GM23338 (cell line): ENCODE data around the gene RRP9. TPM values are rescaled to one million over a fixed set of nuclear protein-coding genes. Genes with fewer than 3 reads are reported as not detected.

Experiments
- ATAC-seq: fragments of 200-7000 bp; cut with Tn5 transposase; 3 replicates; pipeline ENCODE4 v1.9.1; 2020
- DNase-seq: peaks from one replicate; pipeline ENCODE4 v3.0.0-alpha.2; 2015; ENCODE audit warnings: low spot score
- H2AFZ ChIP-seq: fragments of 200-600 bp; sonication (generic); 2 replicates; pipeline ENCODE4 v1.8.0; 2016; ENCODE audit warnings: antibody characterized with exemption, mild to moderate bottlenecking, moderate library complexity
- H3F3A ChIP-seq: fragments of 200-600 bp; sonication (generic); replicated peaks from 2 replicates; pipeline ENCODE4 v1.8.0; 2017; ENCODE audit warnings: antibody characterized with exemption, mixed run types, low read depth
- H3K27ac ChIP-seq: fragments of 200-600 bp; sonication (generic); 2 replicates; pipeline ENCODE4 v1.6.1; 2016; ENCODE audit warnings: low read depth
- H3K27me3 ChIP-seq: fragments of 200-600 bp; sonication (generic); 2 replicates; pipeline ENCODE4 v1.8.0; 2016; ENCODE audit warnings: mild to moderate bottlenecking, mixed run types, moderate library complexity; ENCODE audit not compliant: insufficient read depth
- H3K36me3 ChIP-seq: fragments of 200-600 bp; sonication (generic); 2 replicates; pipeline ENCODE4 v1.8.0; 2016; ENCODE audit warnings: mild to moderate bottlenecking; ENCODE audit not compliant: insufficient read depth
- H3K4me1 ChIP-seq: fragments of 200-600 bp; sonication (generic); 2 replicates; pipeline ENCODE4 v1.8.0; 2016; ENCODE audit warnings: mild to moderate bottlenecking, moderate library complexity; ENCODE audit not compliant: insufficient read depth
- H3K4me2 ChIP-seq: fragments of 200-600 bp; sonication (generic); 2 replicates; pipeline ENCODE4 v1.7.1; 2017; ENCODE audit warnings: mixed run types
- H3K4me3 ChIP-seq: fragments of 200-600 bp; sonication (generic); 2 replicates; pipeline ENCODE4 v1.6.1; 2016; ENCODE audit warnings: mixed run types
- H3K79me2 ChIP-seq: fragments of 200-600 bp; sonication (generic); replicated peaks from 2 replicates; pipeline ENCODE4 v1.8.0; 2017; ENCODE audit warnings: mild to moderate bottlenecking; ENCODE audit not compliant: insufficient read depth
- H3K9me2 ChIP-seq: fragments of 200-600 bp; sonication (generic); 2 replicates; pipeline ENCODE4 v1.8.0; 2017; ENCODE audit not compliant: insufficient read depth
- H4K20me1 ChIP-seq: fragments of 200-600 bp; sonication (generic); replicated peaks from 2 replicates; pipeline ENCODE4 v1.8.0; 2017; ENCODE audit warnings: mild to moderate bottlenecking; ENCODE audit not compliant: insufficient read depth
- H3K27ac Mint-ChIP-seq: 2 replicates; pipeline ENCODE4 v1.8.0; 2020; ENCODE audit warnings: inconsistent platforms, mild to moderate bottlenecking, moderate library complexity, mixed read lengths
- H3K27me3 Mint-ChIP-seq: 3 replicates; pipeline ENCODE4 v1.8.0; 2022; ENCODE audit warnings: low read depth, mild to moderate bottlenecking, moderate library complexity, mixed read lengths, inconsistent platforms; ENCODE audit not compliant: insufficient read depth, poor library complexity
- H3K36me3 Mint-ChIP-seq: 3 replicates; pipeline ENCODE4 v1.8.0; 2021; ENCODE audit warnings: low read depth, mild to moderate bottlenecking, inconsistent platforms, moderate library complexity, mixed read lengths
- H3K4me1 Mint-ChIP-seq: 3 replicates; pipeline ENCODE4 v1.8.0; 2020; ENCODE audit warnings: mild to moderate bottlenecking, inconsistent platforms, mixed read lengths
- H3K4me3 Mint-ChIP-seq: 3 replicates; pipeline ENCODE4 v1.8.0; 2021; ENCODE audit warnings: moderate library complexity, mild to moderate bottlenecking, inconsistent platforms, mixed read lengths
- H3K9me3 Mint-ChIP-seq: 3 replicates; pipeline ENCODE4 v1.8.0; 2020; ENCODE audit warnings: moderate library complexity, mild to moderate bottlenecking, inconsistent platforms, mixed read lengths
- CREB1 ChIP-seq: fragments of 250-450 bp; sonication (Bioruptor Pico); IDR thresholded peaks from 2 replicates; pipeline ENCODE4 v1.5.0; 2020; ENCODE audit warnings: low read depth, mild to moderate bottlenecking, moderate library complexity
- EZH2 ChIP-seq: fragments of 200-600 bp; sonication (generic); IDR thresholded peaks from one replicate; pipeline ENCODE4 v1.8.0; 2017; ENCODE audit warnings: antibody characterized with exemption, mild to moderate bottlenecking, low read depth; ENCODE audit not compliant: unreplicated experiment
- EZH2phosphoT487 ChIP-seq: fragments of 200-600 bp; sonication (generic); IDR thresholded peaks from one replicate; pipeline ENCODE4 v1.8.1; 2018; ENCODE audit warnings: antibody characterized with exemption; ENCODE audit not compliant: unreplicated experiment
- JUNB ChIP-seq: IDR thresholded peaks from one replicate; pipeline ENCODE4 v1.6.1; 2016; ENCODE audit warnings: antibody characterized with exemption; ENCODE audit not compliant: unreplicated experiment
- NANOG ChIP-seq: IDR thresholded peaks from 2 replicates; pipeline ENCODE4 v1.6.1; 2016; ENCODE audit warnings: antibody characterized with exemption, borderline replicate concordance
- POLR2AphosphoS5 ChIP-seq: IDR thresholded peaks from 2 replicates; pipeline ENCODE4 v1.6.1; 2016; ENCODE audit warnings: antibody characterized with exemption, low read depth
- STAT1 ChIP-seq: IDR thresholded peaks from one replicate; pipeline ENCODE4 v1.6.1; 2016; ENCODE audit warnings: antibody characterized with exemption; ENCODE audit not compliant: unreplicated experiment
- ZNF114 ChIP-seq: fragments of 250-450 bp; sonication (Bioruptor Pico); IDR thresholded peaks from 2 replicates; pipeline ENCODE4 v1.5.0; 2020; ENCODE audit warnings: mild to moderate bottlenecking, moderate library complexity
- ZNF331 ChIP-seq: fragments of 250-450 bp; sonication (Bioruptor Pico); IDR thresholded peaks from 2 replicates; pipeline ENCODE4 v1.5.0; 2020; ENCODE audit warnings: low read depth, mild to moderate bottlenecking, moderate library complexity
- ZNF462 ChIP-seq: fragments of 250-450 bp; sonication (Bioruptor Pico); IDR thresholded peaks from 2 replicates; pipeline ENCODE4 v1.5.0; 2020; ENCODE audit warnings: mild to moderate bottlenecking, moderate library complexity
- polyA plus RNA-seq: library from polyadenylated mRNA; unstranded; fragments of >200 nt; fragmentation: Nextera tagmentation; extraction: Ambion mirVana; gene quantifications from 2 replicates; pipeline ENCODE4 v1.2.1, GENCODE V29; 2016
- total RNA-seq: library from RNA; depleted of rRNA; stranded (reverse); fragments of >200 nt; shearing (Covaris generic); gene quantifications from 2 replicates; pipeline ENCODE4 v1.2.3, GENCODE V29; 2014

The RRP9 gene
- total and polyA plus RNA-seq, 2 experiments from 2014 or later = 62.4 to 68.1 TPM

GRCh38 chr3:51964521-51964920, 22.8 kb upstream of the RRP9 start (continued):
- TF ChIP-seq ZNF462 (CRISPR knock-in tag) = no peak

GRCh38 chr3:51963951-51964451, 22.3 kb upstream of the RRP9 start:
- H3K9me3 Mint-ChIP-seq = no peaks in the 10 kb centered on the region; the same call in 2 of the 3 replicates
- peaks cover 32% of the 10 kb centered on the region for H3K27me3 Mint-ChIP-seq
- H2AFZ ChIP-seq = no peak overlapping the region
- peaks cover 28% of the 10 kb centered on the region for H3K4me1 ChIP-seq
- H3K79me2 ChIP-seq = no peaks in the 10 kb centered on the region
- DNase-seq = peak; percentile 63
- H3K4me1 Mint-ChIP-seq = peaks cover 41% of the 10 kb centered on the region
- H3K27me3 ChIP-seq = peaks cover 9% of the 10 kb centered on the region; the same call in 1 of the 2 replicates
- H3K4me3 ChIP-seq = no peak overlapping the region
- H3K4me2 ChIP-seq = no peak overlapping the region
- peaks cover 8% of the 10 kb centered on the region; the same call in 1 of the 2 replicates for H3F3A ChIP-seq
- ATAC-seq = peak; percentile 16
- H3K4me3 Mint-ChIP-seq = no peak overlapping the region
- H3K9me2 ChIP-seq = no peaks in the 10 kb centered on the region
- no peak overlapping the region for H3K27ac ChIP-seq
- no peak overlapping the region for H3K27ac Mint-ChIP-seq
- no peaks in the 10 kb centered on the region for H3K36me3 ChIP-seq
- peaks cover 5% of the 10 kb centered on the region; the same call in 1 of the 3 replicates for H3K36me3 Mint-ChIP-seq
- no peaks in the 10 kb centered on the region for H4K20me1 ChIP-seq
- no peak for TF ChIP-seq ZNF462 (CRISPR knock-in tag)
- TF ChIP-seq ZNF331 (CRISPR knock-in tag) = no peak
- no peak for TF ChIP-seq CREB1
- no peak for TF ChIP-seq NANOG
- no peak for TF ChIP-seq POLR2AphosphoS5
- no peak for TF ChIP-seq STAT1
- TF ChIP-seq EZH2 = no peak
- no peak for TF ChIP-seq JUNB
- TF ChIP-seq ZNF114 = no peak
- TF ChIP-seq EZH2phosphoT487 = no peak
